ENCODE results near the gene PDIK1L. TPM values are rescaled to one million over a fixed set of nuclear protein-coding genes. Genes with fewer than 3 reads are reported as not detected.

The PDIK1L gene
- total and polyA plus RNA-seq, 2 donors (not counting 1 experiment from before 2014, with no cell fraction given) = 1.3 to 17.3 TPM

GRCh38 chr1:26158908-26159742 lies 47.5 kb downstream of the PDIK1L start, which contains the start of gene FAM110D:
Gene FAM110D, plus strand, starts transcription at chr1:26159079. Its CDS starts 2,213 bp downstream, at chr1:26161292.
- H3K9me3 ChIP-seq (ENCODE audit: control extremely low read depth in 1 of 3, control insufficient read depth in 2 of 3, insufficient read depth in 1 of 3, low read length in 2 of 3) = peaks cover 0 to 3% (median 0%) of the 10 kb centered on the region in 3 donors
- no peak within 1 kb of the TSS for H3K27ac Mint-ChIP-seq
- ATAC-seq (ENCODE audit: low read depth) = no peak
- no peak for TF ChIP-seq CTCF (IDR thresholded peaks at IDR 0.05)
- TF ChIP-seq EZH2 (IDR thresholded peaks at IDR 0.05; ENCODE audit: borderline replicate concordance, insufficient read depth, low read depth, low read length, poor library complexity, severe bottlenecking) = no peak
- ChIA-PET CTCF (interaction anchor here (0.6 kb wide), 1 partner anchor 14 kb away, joined by 3 read pairs; no protein-coding TSS in a partner anchor), POLR2A (no interaction called here)
- no peak within 1 kb of the TSS for H3K27ac ChIP-seq (ENCODE audit: low read length in 2 of 2)
- H3K9me3 Mint-ChIP-seq (ENCODE audit: insufficient read depth) = no peaks in the 10 kb centered on the region
- H2AFZ ChIP-seq (ENCODE audit: insufficient read depth, low read depth, low read length, poor library complexity, severe bottlenecking) = no peak within 1 kb of the TSS
- no peaks in the 10 kb centered on the region for H4K20me1 ChIP-seq (ENCODE audit: control insufficient read depth, insufficient read depth, low read length, poor library complexity, severe bottlenecking)
- H3K4me2 ChIP-seq (replicated peaks; ENCODE audit: low read depth, low read length, poor library complexity, severe bottlenecking) = no peak within 1 kb of the TSS
- H3K36me3 ChIP-seq (replicated peaks in 1 of 2; ENCODE audit: control extremely low read depth in 1 of 2, control insufficient read depth in 1 of 2, extremely low read depth in 1 of 2, insufficient read depth in 2 of 2, low read length in 1 of 2) = no peaks in the 10 kb centered on the region
- H3K79me2 ChIP-seq (ENCODE audit: control insufficient read depth, insufficient read depth, low read length) = no peaks in the 10 kb centered on the region
- DNase-seq = no peak
- H3K4me1 ChIP-seq (ENCODE audit: control insufficient read depth in 2 of 2, insufficient read depth in 2 of 2, low read length in 2 of 2) = peaks cover 25 to 27% of the 10 kb centered on the region in 2 donors
- H3K9ac ChIP-seq (ENCODE audit: low read length) = no peak within 1 kb of the TSS
- H3K4me3 ChIP-seq (ENCODE audit: control extremely low read depth in 1 of 5, extremely low read depth in 1 of 5, insufficient read depth in 1 of 5, low read depth in 2 of 5, low read length in 4 of 5) = no peak within 1 kb of the TSS
- peaks cover 48% of the 10 kb centered on the region for H3K27me3 Mint-ChIP-seq
- intact Hi-C loops (cut with micrococcal nuclease) = no loop called here
- peaks cover 0 to 74% (median 26%) of the 10 kb centered on the region in 4 experiments for H3K27me3 ChIP-seq (replicated peaks in 1 of 4; ENCODE audit: control extremely low read depth in 1 of 4, control insufficient read depth in 3 of 4, insufficient read depth in 4 of 4, low read length in 3 of 4)
- H3K4me3 Mint-ChIP-seq = peak within 1 kb of the TSS; percentile 45
- 60% methylated on average over 6 of the region's 6 CpGs for WGBS (ENCODE audit: insufficient coverage)
- H3K4me1 Mint-ChIP-seq = peaks cover 11% of the 10 kb centered on the region

GRCh38 chr1:26159743-26160039 lies 48.1 kb downstream of the PDIK1L start:
- H3K36me3 ChIP-seq (replicated peaks in 1 of 2; ENCODE audit: control extremely low read depth in 1 of 2, control insufficient read depth in 1 of 2, extremely low read depth in 1 of 2, insufficient read depth in 2 of 2, low read length in 1 of 2) = no peaks in the 10 kb centered on the region
- no peak overlapping the region for H2AFZ ChIP-seq (ENCODE audit: insufficient read depth, low read depth, low read length, poor library complexity, severe bottlenecking)
- no peak overlapping the region for H3K9ac ChIP-seq (ENCODE audit: low read length)
- H3K27ac ChIP-seq (ENCODE audit: low read length in 2 of 2) = no peak overlapping the region
- no peak overlapping the region for H3K4me2 ChIP-seq (replicated peaks; ENCODE audit: low read depth, low read length, poor library complexity, severe bottlenecking)
- H4K20me1 ChIP-seq (ENCODE audit: control insufficient read depth, insufficient read depth, low read length, poor library complexity, severe bottlenecking) = no peaks in the 10 kb centered on the region
- ATAC-seq (ENCODE audit: low read depth) (no peak), DNase-seq (no peak)
- ChIA-PET POLR2A (no interaction called here), CTCF (no interaction called here)
- peaks cover 30 to 31% of the 10 kb centered on the region in 2 donors for H3K4me1 ChIP-seq (ENCODE audit: control insufficient read depth in 2 of 2, insufficient read depth in 2 of 2, low read length in 2 of 2)
- TF ChIP-seq CTCF (IDR thresholded peaks at IDR 0.05) = no peak
- no peak for TF ChIP-seq EZH2 (IDR thresholded peaks at IDR 0.05; ENCODE audit: borderline replicate concordance, insufficient read depth, low read depth, low read length, poor library complexity, severe bottlenecking)
- peaks cover 0 to 78% (median 28%) of the 10 kb centered on the region in 4 experiments for H3K27me3 ChIP-seq (replicated peaks in 1 of 4; ENCODE audit: control extremely low read depth in 1 of 4, control insufficient read depth in 3 of 4, insufficient read depth in 4 of 4, low read length in 3 of 4)
- Mint-ChIP-seq H3K9me3 (ENCODE audit: insufficient read depth) (no peaks in the 10 kb centered on the region), H3K27me3 (peaks cover 44% of the 10 kb centered on the region), H3K4me1 (peaks cover 14% of the 10 kb centered on the region), H3K4me3 (peak overlapping the region; percentile 45), H3K27ac (no peak overlapping the region)
- intact Hi-C loops (cut with micrococcal nuclease) = loop anchor here (5.0 kb wide), 1 partner anchor 122 kb away; no protein-coding TSS in a partner anchor
- whole genome bisulfite sequencing (ENCODE audit: insufficient coverage) = 83% methylated on average over 3 of the region's 4 CpGs
- no peaks in the 10 kb centered on the region for H3K79me2 ChIP-seq (ENCODE audit: control insufficient read depth, insufficient read depth, low read length)
- peaks cover 0 to 3% (median 0%) of the 10 kb centered on the region in 3 donors for H3K9me3 ChIP-seq (ENCODE audit: control extremely low read depth in 1 of 3, control insufficient read depth in 2 of 3, insufficient read depth in 1 of 3, low read length in 2 of 3)
- no peak overlapping the region for H3K4me3 ChIP-seq (ENCODE audit: control extremely low read depth in 1 of 5, extremely low read depth in 1 of 5, insufficient read depth in 1 of 5, low read depth in 2 of 5, low read length in 4 of 5)

All from B cell (primary cell).